Pancreas (tissue), 10 donors: ENCODE data around the gene TYROBP. TPM values are rescaled to one million over a fixed set of nuclear protein-coding genes. Genes with fewer than 3 reads are reported as not detected.
A peak's percentile ranks its signal among the peaks of the same experiment; 100 is the strongest.

Experiments
- ATAC-seq, 4 donors: fragments of 200-7000 bp; cut with Tn5 transposase; one replicate each; pipeline versions ENCODE4 v1.8.0 to v1.9.1; 2020; ENCODE audit warnings: mild to moderate bottlenecking in 4 of 4, moderate library complexity in 4 of 4
- DNase-seq, 6 donors: peaks; one replicate each; pipeline ENCODE4 v3.0.0-alpha.2; 2020
- FAIRE-seq: peaks from 2 replicates; lab custom pipeline; 2012; peaks lifted over from hg19 to GRCh38; lab: Jason Lieb, UNC
- H3K27ac ChIP-seq, 4 donors: fragments of 200-600 bp; sonication (generic); 1 replicate in 3 of 4; 2 replicates in 1 of 4; pipeline versions ENCODE4 v1.5.0 to v1.8.0; 2020
- H3K27me3 ChIP-seq, 4 donors: fragments of 200-600 bp; one replicate each; pipeline ENCODE4 v1.8.0; 2021
- H3K36me3 ChIP-seq, 3 donors: fragments of 200-600 bp; sonication (generic) in 1 of 3; one replicate each; pipeline versions ENCODE4 v1.5.0 to v1.8.0; 2020 to 2021
- H3K4me1 ChIP-seq, 3 donors: fragments of 200-600 bp; one replicate each; pipeline ENCODE4 v1.8.0; 2021
- H3K4me3 ChIP-seq, 4 donors: fragments of 200-600 bp; sonication (generic) in 2 of 4; one replicate each; pipeline versions ENCODE4 v1.5.0 to v1.8.0; 2020 to 2021
- H3K9me3 ChIP-seq, 4 donors: fragments of 200-600 bp; one replicate each; pipeline ENCODE4 v1.8.0; 2021
- WGBS, 2 donors: extraction: QIAGEN DNeasy Blood & Tissue Kit; methylation state at CpG; one replicate each; pipeline ENCODE4 v1.1.7; 2013; 5-methylcytosine and 5-hydroxymethylcytosine counted together
- intact Hi-C, 3 donors: fragments of 100-400 bp; cut with DNase I; formaldehyde crosslinking; loops; one replicate each; pipeline versions ENCODE4 v1.11.1 to v1.14.2; 2022
- polyA plus RNA-seq, 2 donors: library from polyadenylated mRNA; stranded (reverse); fragments of 200-250 nt; gene quantifications; one replicate each; pipeline ENCODE4 v1.2.3, GENCODE V29; 2013
- total RNA-seq, 6 donors: library from RNA; stranded (reverse); fragmentation: NEBNext Ultra II Directional in 4 of 6; extraction: Animal tissue kit (Norgen Biotek cat#: 25700) in 4 of 6; gene quantifications; one replicate each; pipeline versions ENCODE4 v1.2.1 to v1.2.4, GENCODE V29; 2021 to 2023
- TF ChIP-seq, protein P1 (sequence below), 4 donors: fragments of 200-600 bp; sonication (generic) in 3 of 4; IDR thresholded peaks; one replicate each; pipeline versions ENCODE4 v1.5.0 to v1.8.0; 2021; ENCODE audit warnings: antibody characterized with exemption in 4 of 4
- donor health status: healthy with polysubstance abuse.
- donor health status: DM: no; HTN: no; CAD: no; lungs with moderate emphysema.
- donor health status: DM: no; HTN: no; CAD: no.
- donor health status: control.
- donor health status: control.
- donor health status: Bipolar disorder and iron deficiency.
- donor health status: DM: yes; HTN: yes; CAD: no.
- donor health status: DM: no; HTN: no; CAD: no.
- donor health status: DM: no; HTN: no; CAD: no.
- donor health status: DM: yes; HTN: yes; CAD: no.

The TYROBP gene
- total and polyA plus RNA-seq, 8 donors = 2.5 to 73.8 (median 16.7) TPM

DNA sequence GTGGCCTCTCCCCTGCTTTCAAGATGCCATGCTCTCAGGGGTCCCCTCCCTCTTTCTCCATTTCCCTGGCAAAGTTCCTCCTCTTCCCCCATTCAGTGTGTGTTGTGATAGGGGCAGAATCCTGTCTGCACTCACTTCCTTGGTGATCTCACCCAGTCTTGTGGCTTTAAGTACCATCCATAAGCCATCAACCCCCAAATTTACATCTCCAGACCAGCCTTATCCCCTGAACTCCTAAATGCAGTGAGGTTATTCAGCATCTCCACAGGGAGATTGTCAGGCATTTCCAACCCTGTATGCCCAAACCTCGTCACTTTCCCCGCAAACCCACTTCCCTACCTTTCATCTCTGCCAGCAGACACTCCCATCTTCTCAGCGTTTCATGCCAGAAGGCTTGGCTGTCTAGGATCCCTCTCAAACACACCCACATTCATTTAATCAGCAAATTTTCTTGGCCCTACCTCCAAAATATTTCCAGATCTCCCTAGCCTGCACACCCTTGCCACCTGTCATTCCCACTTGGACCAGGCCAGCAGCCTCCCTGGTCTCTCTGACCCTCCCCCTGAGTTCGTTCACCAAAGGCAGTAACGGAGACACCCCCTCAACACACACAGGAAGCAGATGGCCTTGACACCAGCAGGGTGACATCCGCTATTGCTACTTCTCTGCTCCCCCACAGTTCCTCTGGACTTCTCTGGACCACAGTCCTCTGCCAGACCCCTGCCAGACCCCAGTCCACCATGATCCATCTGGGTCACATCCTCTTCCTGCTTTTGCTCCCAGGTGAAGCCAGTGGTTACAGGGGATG, 6.0 kb downstream of the TYROBP start, which contains the start of gene HCST:
Gene HCST, plus strand, starts transcription at position 676 of the 808 bp plus-strand sequence. Its CDS starts 65 bp downstream, at position 741.
- intact Hi-C loops = no loop called here
- 67 to 70% methylated on average over 6 of the region's 6 CpGs for WGBS, 2 donors
- no peaks in the 10 kb centered on the region for H3K9me3 ChIP-seq
- DNase-seq = peak in 1 of 6 donors; percentile 21
- H3K4me3 ChIP-seq = peak within 1 kb of the TSS in 1 of 4 donors; percentile 31
- no peaks in the 10 kb centered on the region for H3K27me3 ChIP-seq
- H3K36me3 ChIP-seq = no peaks in the 10 kb centered on the region
- TF ChIP-seq, protein P1, sequence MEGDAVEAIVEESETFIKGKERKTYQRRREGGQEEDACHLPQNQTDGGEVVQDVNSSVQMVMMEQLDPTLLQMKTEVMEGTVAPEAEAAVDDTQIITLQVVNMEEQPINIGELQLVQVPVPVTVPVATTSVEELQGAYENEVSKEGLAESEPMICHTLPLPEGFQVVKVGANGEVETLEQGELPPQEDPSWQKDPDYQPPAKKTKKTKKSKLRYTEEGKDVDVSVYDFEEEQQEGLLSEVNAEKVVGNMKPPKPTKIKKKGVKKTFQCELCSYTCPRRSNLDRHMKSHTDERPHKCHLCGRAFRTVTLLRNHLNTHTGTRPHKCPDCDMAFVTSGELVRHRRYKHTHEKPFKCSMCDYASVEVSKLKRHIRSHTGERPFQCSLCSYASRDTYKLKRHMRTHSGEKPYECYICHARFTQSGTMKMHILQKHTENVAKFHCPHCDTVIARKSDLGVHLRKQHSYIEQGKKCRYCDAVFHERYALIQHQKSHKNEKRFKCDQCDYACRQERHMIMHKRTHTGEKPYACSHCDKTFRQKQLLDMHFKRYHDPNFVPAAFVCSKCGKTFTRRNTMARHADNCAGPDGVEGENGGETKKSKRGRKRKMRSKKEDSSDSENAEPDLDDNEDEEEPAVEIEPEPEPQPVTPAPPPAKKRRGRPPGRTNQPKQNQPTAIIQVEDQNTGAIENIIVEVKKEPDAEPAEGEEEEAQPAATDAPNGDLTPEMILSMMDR (IDR thresholded peaks at IDR 0.05) = no peak
- H3K4me1 ChIP-seq = peaks cover 0 to 8% (median 0%) of the 10 kb centered on the region in 3 donors
- H3K27ac ChIP-seq = peak within 1 kb of the TSS in 2 of 4 donors; percentile 79 to 86
- ATAC-seq = no peak
- no peak for FAIRE-seq

DNA sequence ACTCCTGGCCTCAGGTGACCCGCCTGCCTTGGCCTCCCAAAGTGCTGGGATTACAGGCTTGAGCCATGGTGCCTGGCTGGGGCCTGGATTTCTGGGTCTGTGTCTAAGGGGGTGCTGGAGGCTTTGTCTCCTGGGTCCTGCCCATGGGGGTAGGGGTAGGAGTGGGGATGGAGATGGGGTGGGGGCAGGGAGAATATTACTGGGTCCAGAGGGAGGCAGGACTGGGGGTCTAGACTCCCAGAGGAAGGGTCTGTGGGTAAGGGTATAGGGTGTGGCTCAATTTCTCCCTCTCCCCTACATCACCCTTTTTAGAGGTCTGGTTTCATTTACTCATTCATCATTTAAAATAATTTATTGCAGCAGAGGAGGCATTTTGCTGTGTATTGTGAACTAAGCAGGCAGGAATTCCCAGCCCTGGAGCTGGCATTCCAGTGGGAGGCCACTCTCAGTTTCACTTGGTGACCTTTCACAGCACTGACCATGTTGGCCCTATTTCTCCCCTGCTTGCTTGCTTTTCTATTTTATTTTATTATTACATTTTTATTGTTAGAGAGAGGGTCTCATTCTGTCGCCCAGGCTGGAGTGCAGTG, 6.9 kb downstream of the TYROBP start:
- intact Hi-C loops = no loop called here
- ATAC-seq (no peak), FAIRE-seq (no peak), DNase-seq (peak in 1 of 6 donors; percentile 31)
- peak overlapping the region in 1 of 4 donors; percentile 75 for H3K4me3 ChIP-seq
- TF ChIP-seq, protein P1 (IDR thresholded peaks at IDR 0.05) = no peak
- no peaks in the 10 kb centered on the region for H3K27me3 ChIP-seq
- WGBS, 2 donors = 65% methylated on average over 2 of the region's 2 CpGs
- peaks cover 0 to 1% (median 0%) of the 10 kb centered on the region in 3 donors for H3K36me3 ChIP-seq
- H3K9me3 ChIP-seq = no peaks in the 10 kb centered on the region
- peaks cover 0 to 3% (median 0%) of the 10 kb centered on the region in 3 donors for H3K4me1 ChIP-seq
- peak overlapping the region in 2 of 4 donors; percentile 79 to 86 for H3K27ac ChIP-seq

DNA sequence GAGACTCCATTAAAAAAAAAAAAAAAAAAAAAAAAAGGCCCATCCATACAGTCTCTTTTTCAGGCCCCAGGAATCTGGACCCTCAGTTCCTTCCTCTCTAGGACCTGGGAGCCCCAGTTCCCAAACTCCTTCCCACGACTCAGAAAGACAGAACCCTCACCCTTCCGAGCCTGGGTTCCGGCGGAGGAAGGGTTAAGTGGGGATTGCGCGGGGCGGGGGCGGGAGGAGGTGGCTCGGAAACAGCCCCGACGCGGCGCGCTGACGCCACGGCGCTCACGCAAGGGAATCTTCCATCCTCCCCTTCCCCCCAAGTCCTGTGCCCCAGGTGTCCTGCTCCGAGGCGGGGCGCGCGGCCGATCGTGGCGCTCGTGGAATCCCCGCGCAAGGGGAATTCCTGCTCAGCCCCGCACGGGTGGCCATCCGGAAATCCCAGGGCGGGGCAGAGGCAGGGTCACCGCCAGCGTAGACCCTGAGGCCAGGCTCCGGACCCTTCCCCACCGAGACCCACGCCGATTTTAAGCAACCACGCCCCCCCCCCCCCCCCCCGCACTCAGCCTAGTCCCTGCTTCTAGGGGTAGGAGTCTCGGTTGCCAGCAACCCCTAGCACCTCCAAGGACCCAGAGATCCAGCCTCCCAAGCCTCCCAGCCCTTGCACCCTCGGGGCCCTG, 8.4 kb downstream of the TYROBP start:
- peaks cover 0 to 2% (median 0%) of the 10 kb centered on the region in 3 donors for H3K4me1 ChIP-seq
- peak overlapping the region; percentile 53 to 86 (median 72) for H3K27ac ChIP-seq
- WGBS, 2 donors = 0% methylated on average over 34 to 41 of the region's 43 CpGs
- no peaks in the 10 kb centered on the region for H3K9me3 ChIP-seq
- H3K4me3 ChIP-seq = peak overlapping the region; percentile 56 to 75 (median 60)
- TF ChIP-seq, protein P1 (IDR thresholded peaks at IDR 0.05) = no peak
- peak; percentile 78 to 90 (median 82) for DNase-seq
- no peaks in the 10 kb centered on the region for H3K27me3 ChIP-seq
- intact Hi-C loops = no loop called here
- peak; percentile 84 to 94 (median 91) for ATAC-seq
- FAIRE-seq = no peak
- H3K36me3 ChIP-seq = peaks cover 0 to 9% (median 0%) of the 10 kb centered on the region in 3 donors

GRCh38 chr19:35898499-35898809, 9.6 kb downstream of the TYROBP start:
- no peaks in the 10 kb centered on the region for H3K27me3 ChIP-seq
- intact Hi-C loops = no loop called here
- H3K4me1 ChIP-seq = peaks cover 0 to 2% (median 0%) of the 10 kb centered on the region in 3 donors
- H3K27ac ChIP-seq = peak overlapping the region in 3 of 4 donors; percentile 65 to 86 (median 79)
- ATAC-seq = peak; percentile 1 to 40 (median 17)
- H3K36me3 ChIP-seq = peaks cover 0 to 14% (median 0%) of the 10 kb centered on the region in 3 donors
- no peak for DNase-seq
- 7 to 10% methylated on average over 16 to 17 of the region's 17 CpGs for WGBS, 2 donors
- H3K4me3 ChIP-seq = peak overlapping the region; percentile 56 to 75 (median 60)
- TF ChIP-seq, protein P1 (IDR thresholded peaks at IDR 0.05) = no peak
- no peaks in the 10 kb centered on the region for H3K9me3 ChIP-seq
- FAIRE-seq = no peak
